SK-N-SH (cell line): ENCODE results near the gene NAALADL2. TPM values are rescaled to one million over a fixed set of nuclear protein-coding genes. Genes with fewer than 3 reads are reported as not detected.

ENCODE experiments used
- CTCF ChIA-PET: fragments of 300-600, 350-600 bp; formaldehyde crosslinking; extraction: SDS; loops from one replicate; lab custom pipeline; 2021; lab: Yijun Ruan, JAX
- POLR2A ChIA-PET: fragments of 350-600 bp; sonication (Branson Sonifier 250); formaldehyde crosslinking; extraction: SDS; loops from one replicate; lab custom pipeline; 2020; ENCODE audit warnings: antibody characterized with exemption, inconsistent platforms; lab: Yijun Ruan, JAX
- DNase-seq: peaks from one replicate; pipeline ENCODE4 v3.0.0; 2012
- H2AFZ ChIP-seq: fragments of 200-600 bp; sonication (generic); 2 replicates; pipeline ENCODE4 v1.8.1; 2016; ENCODE audit warnings: antibody characterized with exemption, mild to moderate bottlenecking, low read depth
- H3F3A ChIP-seq: fragments of 200-600 bp; sonication (generic); replicated peaks from 2 replicates; pipeline ENCODE3; 2016; ENCODE audit warnings: antibody characterized with exemption, mild to moderate bottlenecking; ENCODE audit not compliant: insufficient read depth
- H3K27ac ChIP-seq, 2 experiments: fragments of 200-500 bp in 1 of 2; fragments of 200-600 bp in 1 of 2; sonication (Bioruptor generic) in 1 of 2; sonication (generic), shearing (Covaris generic) in 1 of 2; 2 replicates each; pipeline versions ENCODE4 v1.5.1 to v1.6.1; 2014 to 2016; ENCODE audit warnings: low read depth in 2 of 2, inconsistent platforms in 1 of 2, low read length in 1 of 2, mild to moderate bottlenecking in 1 of 2, mixed read lengths in 1 of 2
- H3K27me3 ChIP-seq: fragments of 200-600 bp; sonication (generic), shearing (Covaris generic); 2 replicates; pipeline ENCODE4 v1.6.1; 2016; ENCODE audit warnings: mixed run types; ENCODE audit not compliant: insufficient read depth
- H3K36me3 ChIP-seq, 2 experiments: fragments of 200-500 bp in 1 of 2; fragments of 200-600 bp in 1 of 2; sonication (Bioruptor generic) in 1 of 2; sonication (generic) in 1 of 2; replicated peaks in 1 of 2; 2 replicates each; pipeline versions ENCODE3 to v1.5.1; 2014 to 2016; ENCODE audit warnings: low read length in 1 of 2, mild to moderate bottlenecking in 1 of 2; ENCODE audit not compliant: insufficient read depth in 2 of 2, control insufficient read depth in 1 of 2
- H3K4me1 ChIP-seq, 2 experiments: fragments of 200-500 bp in 1 of 2; fragments of 200-600 bp in 1 of 2; sonication (Bioruptor generic) in 1 of 2; sonication (generic), shearing (Covaris generic) in 1 of 2; 2 replicates each; pipeline versions ENCODE4 v1.5.1 to v1.6.1; 2014 to 2016; ENCODE audit warnings: low read depth in 1 of 2, low read length in 1 of 2, mixed run types in 1 of 2; ENCODE audit not compliant: insufficient read depth in 2 of 2, control insufficient read depth in 1 of 2
- H3K4me2 ChIP-seq: fragments of 200-600 bp; sonication (generic), shearing (Covaris generic); 2 replicates; pipeline ENCODE4 v1.6.1; 2017; ENCODE audit warnings: mixed run types
- H3K4me3 ChIP-seq, 2 experiments: fragments of 200-500 bp in 1 of 2; fragments of 200-600 bp in 1 of 2; sonication (Bioruptor generic) in 1 of 2; sonication (generic), shearing (Covaris generic) in 1 of 2; 2 replicates each; pipeline versions ENCODE4 v1.5.1 to v1.8.1; 2014 to 2016; ENCODE audit warnings: low read depth in 2 of 2, inconsistent platforms in 1 of 2, low read length in 1 of 2, mild to moderate bottlenecking in 1 of 2, mixed read lengths in 1 of 2, moderate library complexity in 1 of 2
- H3K79me2 ChIP-seq: fragments of 200-600 bp; sonication (generic); 2 replicates; pipeline ENCODE4 v1.8.1; 2017; ENCODE audit warnings: mild to moderate bottlenecking; ENCODE audit not compliant: insufficient read depth
- H3K9ac ChIP-seq: fragments of 200-600 bp; sonication (generic); 2 replicates; pipeline ENCODE4 v1.6.1; 2017; ENCODE audit warnings: mixed run types
- H3K9me2 ChIP-seq: fragments of 200-600 bp; sonication (generic); 2 replicates; pipeline ENCODE4 v1.6.1; 2017; ENCODE audit warnings: mixed run types
- H3K9me3 ChIP-seq: fragments of 200-600 bp; sonication (generic); 2 replicates; pipeline ENCODE4 v1.6.1; 2017; ENCODE audit warnings: mixed run types, mild to moderate bottlenecking, moderate library complexity
- H4K20me1 ChIP-seq: fragments of 200-600 bp; sonication (generic); 2 replicates; pipeline ENCODE4 v1.6.1; 2017; ENCODE audit warnings: mild to moderate bottlenecking, mixed run types; ENCODE audit not compliant: insufficient read depth
- CHD2 ChIP-seq: fragments of 150-350 bp; IDR thresholded peaks from 2 replicates; pipeline ENCODE4 v1.6.1; 2018; ENCODE audit warnings: low read length; ENCODE audit not compliant: partially characterized antibody
- FOXJ3 ChIP-seq: sonication (generic); formaldehyde crosslinking; IDR thresholded peaks from 2 replicates; pipeline ENCODE4 v1.5.1; 2020; ENCODE audit warnings: mild to moderate bottlenecking, missing genetic modification reagents
- FOXM1 ChIP-seq: IDR thresholded peaks from 2 replicates; pipeline ENCODE4 v1.4.0; 2012; ENCODE audit warnings: low read depth, mild to moderate bottlenecking
- GATA2 ChIP-seq: sonication (generic); formaldehyde crosslinking; IDR thresholded peaks from 2 replicates; pipeline ENCODE4 v1.5.0; 2020; ENCODE audit warnings: mild to moderate bottlenecking, missing genetic modification reagents
- IRF3 ChIP-seq: fragments of 150-350 bp; IDR thresholded peaks from 2 replicates; pipeline ENCODE4 v1.6.1; 2016; ENCODE audit warnings: mild to moderate bottlenecking, low read depth, low read length
- MEF2A ChIP-seq: IDR thresholded peaks from 2 replicates; pipeline ENCODE4 v1.4.0; 2012; ENCODE audit warnings: low read depth, borderline replicate concordance
- MXI1 ChIP-seq: IDR thresholded peaks from 2 replicates; pipeline ENCODE4 v1.6.1; 2012; ENCODE audit warnings: mild to moderate bottlenecking, low read depth, low read length, improper control_type of control experiment
- NFIC ChIP-seq: IDR thresholded peaks from 2 replicates; pipeline ENCODE4 v1.4.0; 2012; ENCODE audit warnings: borderline replicate concordance
- POLR2AphosphoS5 ChIP-seq: IDR thresholded peaks from 2 replicates; pipeline ENCODE4 v1.6.1; 2012; ENCODE audit warnings: low read depth, low read length
- REST ChIP-seq: IDR thresholded peaks from 2 replicates; pipeline ENCODE4 v1.6.1; 2012; ENCODE audit warnings: mild to moderate bottlenecking, low read depth, low read length, moderate library complexity
- RFX5 ChIP-seq: IDR thresholded peaks from 2 replicates; pipeline ENCODE4 v1.6.1; 2012; ENCODE audit warnings: mild to moderate bottlenecking, improper control_type of control experiment, low read length
- RXRA ChIP-seq: IDR thresholded peaks from 2 replicates; pipeline ENCODE4 v1.4.0; 2012; ENCODE audit warnings: low read depth, mild to moderate bottlenecking, borderline replicate concordance
- SIN3A ChIP-seq: IDR thresholded peaks from 2 replicates; pipeline ENCODE4 v1.6.1; 2012; ENCODE audit warnings: low read depth, mild to moderate bottlenecking, low read length, moderate library complexity, borderline replicate concordance
- TCF12 ChIP-seq: IDR thresholded peaks from 2 replicates; pipeline ENCODE4 v1.4.0; 2012
- WGBS: methylation state at CpG from one replicate; pipeline ENCODE4 v1.1.6; 2017; ENCODE audit warnings: low lambda C conversion rate; 5-methylcytosine and 5-hydroxymethylcytosine counted together
- polyA plus RNA-seq, 3 experiments: library from polyadenylated mRNA; depleted of rRNA; stranded (reverse); fragments of >200 nt; gene quantifications; 2 replicates each; pipeline ENCODE4 v1.2.3, GENCODE V29; 2012
- TF ChIP-seq, protein P1 (sequence below): IDR thresholded peaks from 2 replicates; pipeline ENCODE4 v1.4.0; 2012; ENCODE audit warnings: low read depth, borderline replicate concordance

The NAALADL2 gene
- polyA plus RNA-seq, 1 of the 3 experiments (the other 2 are of a cell fraction): 1.2 TPM

DNA sequence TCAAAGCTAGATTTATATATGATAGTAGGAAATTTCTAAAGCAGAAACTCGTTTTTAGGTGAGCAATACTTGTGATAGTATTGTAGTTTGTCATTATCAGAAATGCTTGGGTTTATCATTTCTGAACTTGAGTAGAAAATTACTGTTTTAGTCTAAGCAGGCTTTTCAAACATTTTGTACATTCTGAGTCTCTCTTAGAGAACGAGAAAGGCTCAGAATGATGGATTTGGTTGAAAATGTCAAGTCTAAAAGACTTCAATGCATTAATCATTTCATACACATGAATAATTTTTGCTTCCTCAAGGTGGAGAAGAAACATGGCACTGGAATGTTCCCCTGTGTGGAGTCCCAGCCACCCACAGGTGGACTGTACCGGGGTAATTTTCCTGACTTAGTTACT is 387.1 kb downstream of the NAALADL2 start:
- whole genome bisulfite sequencing: 60% methylated on average over 3 of the region's 3 CpGs
- H3K27me3 ChIP-seq: no peaks in the 10 kb centered on the region
- no peak overlapping the region for H2AFZ ChIP-seq
- H4K20me1 ChIP-seq: no peaks in the 10 kb centered on the region
- H3K4me2 ChIP-seq: no peak overlapping the region
- ChIA-PET CTCF (interaction anchor here (1.0 kb wide), 1 partner anchor 16 kb away, joined by 3 read pairs; no protein-coding TSS in a partner anchor), POLR2A (no interaction called here)
- H3K36me3 ChIP-seq: no peaks in the 10 kb centered on the region
- H3K4me3 ChIP-seq: no peak overlapping the region
- H3K9me2 ChIP-seq: no peaks in the 10 kb centered on the region
- TF ChIP-seq TCF12 (no peak), MXI1 (no peak), CHD2 (no peak), IRF3 (no peak), REST (no peak), RFX5 (no peak), POLR2AphosphoS5 (no peak), RXRA (no peak), FOXM1 (no peak), SIN3A (no peak), NFIC (no peak), MEF2A (no peak), FOXJ3 (CRISPR knock-in tag) (no peak), GATA2 (CRISPR knock-in tag) (no peak)
- TF ChIP-seq, protein P1, sequence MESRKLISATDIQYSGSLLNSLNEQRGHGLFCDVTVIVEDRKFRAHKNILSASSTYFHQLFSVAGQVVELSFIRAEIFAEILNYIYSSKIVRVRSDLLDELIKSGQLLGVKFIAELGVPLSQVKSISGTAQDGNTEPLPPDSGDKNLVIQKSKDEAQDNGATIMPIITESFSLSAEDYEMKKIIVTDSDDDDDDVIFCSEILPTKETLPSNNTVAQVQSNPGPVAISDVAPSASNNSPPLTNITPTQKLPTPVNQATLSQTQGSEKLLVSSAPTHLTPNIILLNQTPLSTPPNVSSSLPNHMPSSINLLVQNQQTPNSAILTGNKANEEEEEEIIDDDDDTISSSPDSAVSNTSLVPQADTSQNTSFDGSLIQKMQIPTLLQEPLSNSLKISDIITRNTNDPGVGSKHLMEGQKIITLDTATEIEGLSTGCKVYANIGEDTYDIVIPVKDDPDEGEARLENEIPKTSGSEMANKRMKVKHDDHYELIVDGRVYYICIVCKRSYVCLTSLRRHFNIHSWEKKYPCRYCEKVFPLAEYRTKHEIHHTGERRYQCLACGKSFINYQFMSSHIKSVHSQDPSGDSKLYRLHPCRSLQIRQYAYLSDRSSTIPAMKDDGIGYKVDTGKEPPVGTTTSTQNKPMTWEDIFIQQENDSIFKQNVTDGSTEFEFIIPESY: no peak
- no peaks in the 10 kb centered on the region for H3K9me3 ChIP-seq
- H3K4me1 ChIP-seq: peaks cover 0 to under 1% of the 10 kb centered on the region in 2 experiments; a peak in 1 of 4 replicates
- H3K27ac ChIP-seq: no peak overlapping the region
- H3K79me2 ChIP-seq: no peaks in the 10 kb centered on the region
- DNase-seq: no peak
- H3K9ac ChIP-seq: no peak overlapping the region
- no peaks in the 10 kb centered on the region for H3F3A ChIP-seq
